Spleen (tissue), 11 donors: Measurements from ENCODE around the gene PNMA1. TPM values are rescaled to one million over a fixed set of nuclear protein-coding genes. Genes with fewer than 3 reads are reported as not detected.

Experiments used
- DNase-seq: peaks from one replicate; pipeline ENCODE4 v3.0.0-alpha.2; 2020
- H3K27ac ChIP-seq, 8 donors: fragments of 200-600 bp; sonication (generic) in 7 of 8; 1 replicate in 4 of 8; 2 replicates in 4 of 8; pipeline versions ENCODE4 v1.5.0 to v1.8.0; 2016 to 2021; ENCODE audit warnings: inconsistent platforms in 4 of 8, mild to moderate bottlenecking in 4 of 8, moderate library complexity in 1 of 8
- H3K27me3 ChIP-seq, 7 donors: fragments of 200-600 bp; sonication (generic) in 6 of 7; replicated peaks in 1 of 7; 1 replicate in 4 of 7; 2 replicates in 3 of 7; pipeline versions ENCODE4 v1.5.0 to v1.8.0; 2016 to 2021; ENCODE audit warnings: inconsistent platforms in 3 of 7, mild to moderate bottlenecking in 1 of 7
- H3K36me3 ChIP-seq, 6 donors: fragments of 200-600 bp; sonication (generic) in 5 of 6; 1 replicate in 4 of 6; 2 replicates in 2 of 6; pipeline versions ENCODE4 v1.5.0 to v1.8.0; 2016 to 2021; ENCODE audit warnings: inconsistent platforms in 2 of 6
- H3K4me1 ChIP-seq, 6 donors: fragments of 200-600 bp; sonication (generic) in 5 of 6; 1 replicate in 3 of 6; 2 replicates in 3 of 6; pipeline versions ENCODE4 v1.5.0 to v1.8.0; 2016 to 2021; ENCODE audit warnings: inconsistent platforms in 3 of 6
- H3K4me3 ChIP-seq, 8 donors: fragments of 200-600 bp; sonication (generic) in 7 of 8; 1 replicate in 4 of 8; 2 replicates in 4 of 8; pipeline versions ENCODE4 v1.5.0 to v1.8.0; 2016 to 2021; ENCODE audit warnings: inconsistent platforms in 4 of 8, mild to moderate bottlenecking in 4 of 8, moderate library complexity in 2 of 8
- H3K9me3 ChIP-seq, 8 donors: fragments of 200-600 bp; sonication (generic) in 7 of 8; 1 replicate in 4 of 8; 2 replicates in 4 of 8; pipeline versions ENCODE4 v1.5.0 to v1.8.0; 2016 to 2021; ENCODE audit warnings: inconsistent platforms in 4 of 8
- POLR2A ChIP-seq, 3 donors: fragments of 450-650 bp; IDR thresholded peaks; one replicate each; pipeline ENCODE4 v1.5.1; 2017; ENCODE audit warnings: antibody characterized with exemption in 3 of 3, mild to moderate bottlenecking in 1 of 3
- POLR2AphosphoS5 ChIP-seq, 3 donors: sonication (generic); formaldehyde crosslinking; IDR thresholded peaks; one replicate each; pipeline ENCODE4 v1.5.1; 2017; ENCODE audit warnings: antibody characterized with exemption in 3 of 3
- WGBS, 5 donors: extraction: QIAGEN DNeasy Blood & Tissue Kit in 3 of 5; methylation state at CpG; one replicate each; pipeline versions ENCODE4 v1.1.5 to v1.1.7; 2013 to 2018; 5-methylcytosine and 5-hydroxymethylcytosine counted together
- intact Hi-C: fragments of 100-400 bp; cut with DNase I; formaldehyde crosslinking; loops from one replicate; pipeline ENCODE4 v1.15.0; 2023; ENCODE audit warnings: low total_unique reads
- polyA plus RNA-seq, 3 donors: library from polyadenylated mRNA; stranded (reverse); fragments of 200-250 nt; gene quantifications; one replicate each; pipeline ENCODE4 v1.2.1, GENCODE V29; 2013
- total RNA-seq, 7 donors: library from RNA; depleted of rRNA in 3 of 7; stranded (reverse); fragments of >200 nt in 3 of 7; fragmentation: NEBNext Ultra II Directional in 4 of 7; extraction: Animal tissue kit (Norgen Biotek cat#: 25700) in 4 of 7; gene quantifications; one replicate each; pipeline versions ENCODE4 v1.1.0 to v1.2.1, GENCODE V29; 2016 to 2021
- TF ChIP-seq, protein P1 (sequence below), 11 experiments: fragments of 200-600 bp in 7 of 11; fragments of 450-650 bp in 4 of 11; sonication (generic) in 4 of 11; IDR thresholded peaks in 8 of 11; conservative IDR thresholded peaks in 3 of 11; 1 replicate in 7 of 11; 2 replicates in 4 of 11; pipeline versions ENCODE4 v1.4.0 to v1.8.0; 2016 to 2021; ENCODE audit warnings: antibody characterized with exemption in 11 of 11, inconsistent platforms in 4 of 11, mild to moderate bottlenecking in 1 of 11
- donor health status: healthy with polysubstance abuse.
- donor health status: DM: no; HTN: no; CAD: no; lungs with moderate emphysema.
- donor health status: DM: no; HTN: no; CAD: no.
- donor health status: Bipolar disorder and iron deficiency.
- donor health status: healthy.
- donor health status: DM: no; HTN: no; CAD: no.
- donor health status: DM: yes; HTN: yes; CAD: no.

The PNMA1 gene
- total and polyA plus RNA-seq, 10 donors, result 13.1 to 31.8 (median 22.2) TPM

- peaks cover 89 to 100% (median 100%) of the 10 kb centered on the region in 6 donors for H3K4me1 ChIP-seq
- peak; percentile 93 for DNase-seq
- H3K4me3 ChIP-seq, result peak overlapping the region in 4 of 8 donors; percentile 7 to 64 (median 14)
- H3K9me3 ChIP-seq, result no peaks in the 10 kb centered on the region
- intact Hi-C loops, result no loop called here
- 2 to 13% (median 4%) methylated on average over 11 of the region's 11 CpGs for WGBS, 5 donors
- H3K27ac ChIP-seq, result peak overlapping the region; percentile 30 to 97 (median 84)
- TF ChIP-seq, protein P1, sequence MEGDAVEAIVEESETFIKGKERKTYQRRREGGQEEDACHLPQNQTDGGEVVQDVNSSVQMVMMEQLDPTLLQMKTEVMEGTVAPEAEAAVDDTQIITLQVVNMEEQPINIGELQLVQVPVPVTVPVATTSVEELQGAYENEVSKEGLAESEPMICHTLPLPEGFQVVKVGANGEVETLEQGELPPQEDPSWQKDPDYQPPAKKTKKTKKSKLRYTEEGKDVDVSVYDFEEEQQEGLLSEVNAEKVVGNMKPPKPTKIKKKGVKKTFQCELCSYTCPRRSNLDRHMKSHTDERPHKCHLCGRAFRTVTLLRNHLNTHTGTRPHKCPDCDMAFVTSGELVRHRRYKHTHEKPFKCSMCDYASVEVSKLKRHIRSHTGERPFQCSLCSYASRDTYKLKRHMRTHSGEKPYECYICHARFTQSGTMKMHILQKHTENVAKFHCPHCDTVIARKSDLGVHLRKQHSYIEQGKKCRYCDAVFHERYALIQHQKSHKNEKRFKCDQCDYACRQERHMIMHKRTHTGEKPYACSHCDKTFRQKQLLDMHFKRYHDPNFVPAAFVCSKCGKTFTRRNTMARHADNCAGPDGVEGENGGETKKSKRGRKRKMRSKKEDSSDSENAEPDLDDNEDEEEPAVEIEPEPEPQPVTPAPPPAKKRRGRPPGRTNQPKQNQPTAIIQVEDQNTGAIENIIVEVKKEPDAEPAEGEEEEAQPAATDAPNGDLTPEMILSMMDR (IDR thresholded peaks at IDR 0.05 in 8 of 11, conservative IDR thresholded peaks at IDR 0.05 in 3 of 11), result no peak
- TF ChIP-seq POLR2AphosphoS5 (IDR thresholded peaks at IDR 0.05), result peak; percentile 78 to 93 (median 88)
- TF ChIP-seq POLR2A (IDR thresholded peaks at IDR 0.05), result no peak
- H3K27me3 ChIP-seq, result no peaks in the 10 kb centered on the region
- H3K36me3 ChIP-seq, result peaks cover 0 to 26% (median 15%) of the 10 kb centered on the region in 6 donors
Measured at GRCh38 chr14:73743431-73743931, 29.3 kb upstream of the PNMA1 start.

GRCh38 chr14:73742520-73743238, 28.5 kb upstream of the PNMA1 start:
- Histone ChIP-seq H3K9me3 (no peaks in the 10 kb centered on the region), H3K27me3 (no peaks in the 10 kb centered on the region), H3K27ac (peak overlapping the region; percentile 30 to 97 (median 84)), H3K36me3 (peaks cover 0 to 34% (median 22%) of the 10 kb centered on the region in 6 donors), H3K4me1 (peaks cover 83 to 97% (median 93%) of the 10 kb centered on the region in 6 donors), H3K4me3 (peak overlapping the region in 2 of 8 donors; percentile 22 to 64)
- WGBS, 5 donors, result 43 to 55% (median 55%) methylated on average over 6 of the region's 6 CpGs
- no peak for TF ChIP-seq POLR2A (IDR thresholded peaks at IDR 0.05)
- TF ChIP-seq, protein P1 (IDR thresholded peaks at IDR 0.05 in 8 of 11, conservative IDR thresholded peaks at IDR 0.05 in 3 of 11), result no peak
- TF ChIP-seq POLR2AphosphoS5 (IDR thresholded peaks at IDR 0.05), result no peak
- intact Hi-C loops, result no loop called here
- no peak for DNase-seq

GRCh38 chr14:73741876-73742519, 27.8 kb upstream of the PNMA1 start:
- peaks cover 76 to 90% (median 87%) of the 10 kb centered on the region in 6 donors for H3K4me1 ChIP-seq
- peak overlapping the region; percentile 30 to 97 (median 84) for H3K27ac ChIP-seq
- 16 to 20% (median 19%) methylated on average over 17 of the region's 17 CpGs for WGBS, 5 donors
- no peaks in the 10 kb centered on the region for H3K9me3 ChIP-seq
- H3K4me3 ChIP-seq, result peak overlapping the region in 7 of 8 donors; percentile 7 to 64 (median 24)
- DNase-seq, result peak; percentile 79
- TF ChIP-seq POLR2A (IDR thresholded peaks at IDR 0.05) (no peak), POLR2AphosphoS5 (IDR thresholded peaks at IDR 0.05) (peak; percentile 6 to 54 (median 19))
- TF ChIP-seq, protein P1 (IDR thresholded peaks at IDR 0.05 in 8 of 11, conservative IDR thresholded peaks at IDR 0.05 in 3 of 11), result peak in 1 of 11 experiments; percentile 3
- H3K27me3 ChIP-seq, result no peaks in the 10 kb centered on the region
- intact Hi-C loops, result no loop called here
- H3K36me3 ChIP-seq, result peaks cover 0 to 40% (median 28%) of the 10 kb centered on the region in 6 donors
